HG03280 (cell line): ENCODE measurements around the gene NAT14.
A peak's percentile ranks its signal among the peaks of the same experiment; 100 is the strongest.

ENCODE experiments used
- ATAC-seq: cut with Tn5 transposase; IDR thresholded peaks from one replicate; pipeline ENCODE4 v1.9.1; 2021; ENCODE audit warnings: mild to moderate bottlenecking, moderate library complexity; ENCODE audit not compliant: unreplicated experiment

The NAT14 gene

DNA sequence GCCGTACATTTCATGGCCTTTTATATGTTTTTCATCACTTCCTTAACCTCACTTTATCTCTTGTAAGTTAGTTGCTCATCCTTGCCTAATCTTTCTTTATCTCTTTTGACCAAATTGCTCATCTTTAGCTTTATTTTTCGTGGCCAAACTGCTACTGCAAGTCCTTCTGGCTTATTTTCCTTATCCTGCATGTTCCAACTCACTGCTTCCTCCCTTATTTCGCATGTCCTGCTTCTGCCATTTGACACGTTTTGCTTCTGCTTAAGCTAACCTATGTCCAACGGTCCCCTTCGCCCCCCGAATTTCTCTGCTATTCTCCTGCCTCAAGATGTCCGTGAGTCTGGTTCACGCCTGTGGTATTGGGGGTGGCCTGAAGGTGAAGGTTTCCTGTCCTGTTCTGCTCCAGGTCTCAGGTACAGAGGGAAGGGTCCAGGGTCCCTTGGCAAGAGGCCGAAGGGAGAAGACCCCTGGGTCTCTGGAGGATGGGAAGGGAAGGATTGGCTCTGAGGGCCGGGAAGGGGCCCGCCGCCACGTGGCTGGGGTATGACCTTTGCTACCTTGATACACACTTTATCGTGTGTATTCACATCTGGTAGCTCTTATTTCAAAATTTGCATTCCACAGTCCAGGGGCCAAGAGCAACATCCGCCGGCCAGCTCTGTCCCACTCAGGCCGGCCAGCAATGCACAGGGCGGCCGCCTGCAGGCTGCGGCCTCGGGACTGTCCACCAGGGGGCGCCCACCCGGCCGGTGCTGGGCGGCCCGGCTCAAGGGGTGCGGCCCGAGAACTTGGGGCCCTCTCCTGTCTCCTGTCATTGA is 17.5 kb upstream of the NAT14 start:
- peak; percentile 65 for ATAC-seq

DNA sequence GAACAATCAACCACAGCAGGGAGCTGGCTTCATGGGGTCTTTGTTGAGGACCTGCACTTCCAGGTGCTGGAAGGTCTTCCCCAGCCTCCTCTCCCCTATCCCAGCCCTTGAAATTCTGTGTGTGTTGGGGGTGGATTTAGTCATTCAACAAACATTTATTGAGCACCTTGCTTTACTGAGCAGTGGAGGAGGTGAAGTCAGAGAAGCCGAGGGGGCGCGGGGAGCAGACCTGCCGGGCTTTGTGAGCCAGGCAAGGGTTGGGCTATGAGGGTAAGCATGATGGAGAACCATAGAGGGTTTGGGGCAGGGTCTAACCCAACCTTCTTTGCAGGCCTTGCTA is 17.0 kb upstream of the NAT14 start:
- ATAC-seq = no peak

GRCh38 chr19:55471266-55471665 is 13.7 kb upstream of the NAT14 start:
- ATAC-seq = no peak

- ATAC-seq = no peak
Measured at GRCh38 chr19:55472463-55472862, 12.5 kb upstream of the NAT14 start.

GRCh38 chr19:55473225-55474012 is 11.6 kb upstream of the NAT14 start:
- ATAC-seq = no peak

GRCh38 chr19:55474269-55475265 is 10.4 kb upstream of the NAT14 start:
- ATAC-seq = no peak

- peak; percentile 95 for ATAC-seq
Measured at GRCh38 chr19:55476100-55476775, 8.8 kb upstream of the NAT14 start, which contains the start of gene ZNF628. Gene ZNF628, plus strand, starts transcription at chr19:55476617. Its CDS starts 3,294 bp downstream, at chr19:55479911.

DNA sequence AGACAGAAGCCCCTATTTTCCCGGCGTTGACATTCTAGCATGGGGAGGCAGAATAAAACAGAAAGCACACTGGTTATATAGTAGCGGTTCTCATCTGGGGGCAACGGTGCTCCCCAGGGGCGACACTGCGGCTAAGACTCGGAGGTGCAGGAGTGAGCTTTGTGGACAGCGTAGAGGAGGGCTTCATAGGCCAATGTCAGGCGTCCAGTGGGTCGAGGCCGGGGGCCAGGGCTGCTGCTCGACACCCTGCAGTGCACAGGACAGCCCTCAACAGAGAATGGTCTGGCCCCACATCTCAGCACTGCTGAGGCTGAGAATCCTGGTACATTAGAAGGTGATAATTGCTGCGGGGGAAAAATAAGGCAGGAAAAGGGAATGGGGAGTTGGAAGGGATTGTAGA is 7.1 kb upstream of the NAT14 start:
- no peak for ATAC-seq

- ATAC-seq = no peak
Measured at GRCh38 chr19:55478364-55478763, 6.6 kb upstream of the NAT14 start.

DNA sequence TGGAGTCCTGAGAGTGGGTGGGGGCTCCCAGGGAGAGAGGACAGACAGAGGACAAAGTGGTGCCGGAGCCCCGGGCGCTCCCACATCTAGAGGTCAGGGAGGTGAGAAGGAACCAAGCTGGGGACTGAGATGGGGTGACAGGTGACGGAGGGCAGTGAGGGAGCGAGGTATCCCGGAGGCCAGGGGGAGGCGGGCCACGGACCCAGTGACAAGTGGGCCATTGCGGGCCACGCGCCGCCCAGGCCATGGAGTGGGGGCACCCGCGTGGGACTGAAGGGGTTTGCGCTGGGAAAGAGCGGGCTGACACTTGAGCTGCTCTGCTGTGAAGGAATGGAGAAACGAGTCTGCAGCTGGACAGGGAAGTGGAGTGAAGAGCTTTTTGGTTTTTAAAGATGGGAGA is 5.9 kb upstream of the NAT14 start:
- no peak for ATAC-seq

- no peak for ATAC-seq
Measured at GRCh38 chr19:55479451-55480230, 5.3 kb upstream of the NAT14 start.

DNA sequence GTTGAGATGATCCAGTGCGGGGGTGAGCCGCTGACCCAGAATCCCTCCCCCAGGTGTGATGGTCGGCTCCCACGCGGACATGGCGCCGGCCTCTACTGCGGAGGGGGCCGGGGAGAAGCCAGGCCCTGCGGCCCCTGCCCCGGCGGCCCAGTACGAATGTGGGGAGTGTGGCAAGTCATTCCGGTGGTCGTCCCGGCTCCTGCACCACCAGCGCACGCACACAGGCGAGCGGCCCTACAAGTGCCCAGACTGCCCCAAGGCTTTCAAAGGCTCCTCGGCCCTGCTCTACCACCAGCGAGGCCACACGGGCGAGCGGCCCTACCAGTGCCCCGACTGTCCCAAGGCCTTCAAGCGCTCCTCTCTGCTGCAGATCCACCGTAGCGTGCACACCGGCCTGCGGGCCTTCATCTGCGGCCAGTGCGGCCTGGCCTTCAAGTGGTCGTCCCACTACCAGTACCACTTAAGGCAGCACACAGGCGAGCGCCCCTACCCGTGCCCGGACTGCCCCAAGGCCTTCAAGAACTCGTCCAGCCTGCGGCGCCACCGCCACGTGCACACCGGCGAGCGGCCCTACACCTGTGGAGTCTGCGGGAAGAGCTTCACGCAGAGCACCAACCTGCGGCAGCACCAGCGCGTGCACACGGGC is 3.7 kb upstream of the NAT14 start:
- ATAC-seq = no peak

DNA sequence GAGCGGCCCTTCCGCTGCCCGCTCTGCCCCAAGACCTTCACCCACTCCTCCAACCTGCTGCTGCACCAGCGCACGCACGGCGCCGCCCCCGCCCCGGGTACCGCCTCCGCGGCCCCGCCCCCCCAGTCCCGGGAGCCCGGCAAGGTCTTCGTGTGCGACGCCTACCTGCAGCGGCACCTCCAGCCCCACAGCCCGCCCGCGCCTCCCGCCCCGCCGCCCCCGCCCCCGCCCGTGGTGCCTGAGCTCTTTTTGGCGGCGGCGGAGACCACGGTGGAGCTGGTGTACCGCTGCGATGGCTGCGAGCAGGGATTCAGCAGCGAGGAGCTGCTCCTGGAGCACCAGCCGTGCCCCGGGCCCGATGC is 3.2 kb upstream of the NAT14 start:
- ATAC-seq = no peak

- no peak for ATAC-seq
Measured at GRCh38 chr19:55482156-55482961, 2.6 kb upstream of the NAT14 start.

- no peak for ATAC-seq
Measured at GRCh38 chr19:55482967-55483705, 1.9 kb upstream of the NAT14 start.

DNA sequence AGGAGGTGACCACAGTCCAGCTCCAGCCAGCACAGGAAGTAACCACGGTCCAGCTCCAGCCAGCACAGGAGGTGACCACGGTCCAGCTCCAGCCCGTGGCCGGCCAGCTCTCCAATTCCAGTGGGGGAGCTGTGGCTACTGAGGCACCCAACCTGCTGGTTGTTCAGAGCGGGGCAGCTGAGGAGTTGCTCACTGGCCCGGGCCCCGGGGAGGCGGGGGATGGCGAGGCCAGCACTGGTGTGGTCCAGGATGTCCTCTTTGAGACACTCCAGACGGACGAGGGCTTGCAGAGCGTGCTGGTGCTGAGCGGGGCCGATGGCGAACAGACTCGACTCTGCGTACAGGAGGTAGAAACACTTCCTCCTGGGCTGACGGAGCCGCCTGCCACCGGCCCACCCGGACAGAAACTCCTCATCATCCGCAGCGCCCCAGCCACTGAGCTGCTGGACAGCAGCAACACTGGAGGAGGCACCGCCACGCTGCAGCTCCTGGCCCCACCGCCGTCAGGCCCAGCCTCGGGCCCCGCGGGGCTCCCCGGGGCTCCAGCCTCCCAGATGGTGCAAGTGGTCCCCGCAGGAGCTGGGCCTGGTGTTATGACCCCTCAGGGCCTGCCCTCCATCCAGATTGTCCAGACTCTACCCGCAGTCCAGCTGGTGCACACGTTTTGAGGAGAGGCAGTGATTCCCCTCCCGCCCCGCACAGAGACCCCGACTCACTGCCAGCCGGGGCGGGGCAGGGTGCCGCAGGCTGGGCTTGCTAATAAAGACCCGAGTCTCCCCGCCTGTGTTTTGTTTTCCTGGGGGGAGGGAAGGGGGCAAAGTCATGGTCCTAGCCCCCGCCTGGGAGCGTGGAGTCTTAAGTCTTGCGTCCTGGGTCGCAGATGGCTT is 1.0 kb upstream of the NAT14 start:
- no peak for ATAC-seq
